Posterior cingulate gyrus (tissue), 11 donors: ENCODE data around the gene MRGPRX2.

ENCODE experiments used
- DNase-seq, 10 donors: peaks; one replicate each; pipeline versions ENCODE4 v3.0.0 to v3.0.0-alpha.2; 2020 to 2021; ENCODE audit warnings: mixed read lengths in 3 of 10
- intact Hi-C: fragments of 100-400 bp; cut with DNase I; formaldehyde crosslinking; loops from one replicate; pipeline ENCODE4 v1.15.1; 2023

Gene MRGPRX2

GRCh38 chr11:19060629-19061028 lies at the start of gene MRGPRX2:
Gene MRGPRX2, minus strand, starts transcription at chr11:19060717. Its CDS starts 4,315 bp downstream, at chr11:19056402.
- no peak for DNase-seq
- intact Hi-C loops: no loop called here

- intact Hi-C loops: no loop called here
- DNase-seq: peak in 5 of 10 donors; percentile 6 to 66 (median 19)
These were observed 49.8 kb upstream of the MRGPRX2 start for GRCh38 chr11:19110295-19110694.

DNA sequence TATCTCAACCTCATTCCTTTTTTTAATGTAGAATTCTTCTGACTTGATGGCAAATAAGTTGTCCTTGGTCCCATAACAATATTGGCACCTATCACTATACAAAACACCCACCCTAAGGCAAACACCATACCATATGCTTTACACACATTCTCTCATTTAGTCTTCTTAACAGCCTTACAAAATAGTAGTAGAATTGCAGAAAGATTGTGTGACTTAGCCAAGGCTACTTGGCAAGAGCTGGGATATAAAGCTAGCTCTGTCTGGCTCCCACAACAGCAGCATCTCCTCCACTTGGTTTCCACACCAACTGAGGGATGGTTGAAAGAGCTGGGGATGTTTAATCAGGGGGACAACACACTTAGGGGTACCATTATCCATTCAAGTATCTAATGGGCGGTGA lies 46.6 kb upstream of the MRGPRX2 start:
- no peak for DNase-seq
- intact Hi-C loops: no loop called here

GRCh38 chr11:19105011-19105410 lies 44.5 kb upstream of the MRGPRX2 start:
- no peak for DNase-seq
- intact Hi-C loops: no loop called here

GRCh38 chr11:19102521-19102900 lies 42.0 kb upstream of the MRGPRX2 start:
- DNase-seq: no peak
- intact Hi-C loops: no loop called here

GRCh38 chr11:19101796-19102520 lies 41.4 kb upstream of the MRGPRX2 start:
- intact Hi-C loops: no loop called here

DNA sequence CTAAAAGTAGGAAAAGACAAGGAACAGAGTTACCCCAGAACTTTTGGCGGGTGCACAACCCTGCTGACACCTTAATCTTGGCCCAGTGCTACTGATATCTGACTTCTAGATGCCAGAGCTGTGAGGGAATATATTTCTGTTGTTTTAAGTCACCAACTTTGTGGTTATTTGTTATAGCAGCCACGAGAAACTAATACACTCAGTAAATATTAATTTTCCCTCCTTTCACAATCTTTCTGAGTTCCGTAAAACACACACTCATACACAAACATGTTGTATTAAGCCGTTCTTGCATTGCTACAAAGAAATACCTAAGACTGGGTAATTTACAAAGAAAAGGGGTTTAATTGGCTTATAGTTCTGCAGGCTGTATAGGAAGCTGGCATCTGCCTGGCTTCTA lies 40.4 kb upstream of the MRGPRX2 start:
- intact Hi-C loops: no loop called here
- no peak for DNase-seq

More at GRCh38 chr11:19101796-19102520, 41.4 kb upstream of the MRGPRX2 start:
- DNase-seq: no peak

- intact Hi-C loops: no loop called here
- DNase-seq: peak in 1 of 10 donors; percentile 61
These were observed 38.6 kb upstream of the MRGPRX2 start for GRCh38 chr11:19099093-19099492.

DNA sequence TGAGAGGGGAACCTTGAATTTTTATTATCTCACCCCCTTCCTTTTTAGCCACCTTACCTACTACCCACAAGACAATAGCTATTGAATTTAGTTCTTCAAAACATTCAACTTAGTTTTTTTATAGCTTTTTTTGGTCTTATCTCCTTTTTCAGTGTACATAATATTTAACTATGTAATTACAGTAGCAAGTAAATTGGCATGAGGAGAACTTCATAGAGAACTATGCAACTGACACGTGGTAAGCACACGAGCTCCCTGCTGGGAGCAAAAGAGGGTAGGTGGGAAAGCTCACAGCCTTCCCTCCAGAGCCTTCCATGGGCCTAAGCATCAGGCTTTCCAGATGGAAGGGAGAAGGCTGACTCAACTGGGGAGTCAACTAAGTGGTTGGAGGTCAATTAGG lies 34.3 kb upstream of the MRGPRX2 start:
- DNase-seq: no peak
- intact Hi-C loops: no loop called here

- intact Hi-C loops: no loop called here
- no peak for DNase-seq
These were observed 33.5 kb upstream of the MRGPRX2 start for GRCh38 chr11:19093976-19094375.

- intact Hi-C loops: no loop called here
These were observed 32.3 kb upstream of the MRGPRX2 start for GRCh38 chr11:19092850-19093249.

DNA sequence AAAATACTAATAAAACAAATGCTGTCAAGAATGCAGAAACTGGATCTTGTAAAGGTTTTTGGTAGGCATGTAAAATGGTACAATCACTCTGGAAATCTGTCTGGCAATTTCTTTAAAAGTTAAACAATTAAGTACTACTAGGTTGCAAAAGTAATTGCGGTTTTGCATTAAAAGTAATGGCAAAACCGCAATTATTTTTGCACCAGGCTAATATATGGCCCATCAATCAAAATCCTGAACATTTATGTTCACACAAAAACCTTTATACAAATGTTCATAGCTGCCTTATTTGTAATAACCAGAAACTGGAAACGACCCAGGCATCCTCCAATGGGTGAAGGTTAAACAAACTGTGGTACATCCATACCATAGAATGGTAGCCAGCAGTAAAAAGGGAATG lies 31.8 kb upstream of the MRGPRX2 start:
- DNase-seq: no peak
- intact Hi-C loops: no loop called here

More at GRCh38 chr11:19092850-19093249, 32.3 kb upstream of the MRGPRX2 start:
- no peak for DNase-seq

DNA sequence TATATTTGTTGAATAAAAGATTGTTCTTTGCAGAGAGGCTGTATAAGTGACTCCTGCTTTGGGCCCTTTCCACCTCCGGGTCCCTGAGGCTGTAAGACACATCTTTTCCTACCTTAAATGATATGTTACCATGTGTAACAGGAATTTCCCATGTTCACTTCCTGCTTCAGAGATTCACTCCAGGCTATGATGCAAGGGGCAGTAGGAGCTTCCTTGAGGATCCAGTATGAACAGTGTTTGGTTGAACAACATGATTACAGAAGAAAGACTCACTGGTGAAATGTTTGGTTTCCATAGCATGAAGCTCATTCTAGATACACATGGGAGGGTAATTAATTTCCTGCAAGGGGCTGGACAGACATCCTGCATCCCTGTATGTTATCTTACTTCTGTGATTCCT lies 30.8 kb upstream of the MRGPRX2 start:
- intact Hi-C loops: no loop called here
- no peak for DNase-seq

GRCh38 chr11:19089421-19089820 lies 28.9 kb upstream of the MRGPRX2 start:
- intact Hi-C loops: loop anchor here (10.0 kb wide), 1 partner anchor 125 kb away; no protein-coding TSS in a partner anchor
- DNase-seq: no peak

- DNase-seq: no peak
- intact Hi-C loops: loop anchor here (10.0 kb wide), 1 partner anchor 126 kb away; no protein-coding TSS in a partner anchor
These were observed 28.3 kb upstream of the MRGPRX2 start for GRCh38 chr11:19088791-19089190.

- no peak for DNase-seq
- intact Hi-C loops: loop anchor here (10.0 kb wide), 1 partner anchor 127 kb away; no protein-coding TSS in a partner anchor
These were observed 27.1 kb upstream of the MRGPRX2 start for GRCh38 chr11:19087658-19088057.

DNA sequence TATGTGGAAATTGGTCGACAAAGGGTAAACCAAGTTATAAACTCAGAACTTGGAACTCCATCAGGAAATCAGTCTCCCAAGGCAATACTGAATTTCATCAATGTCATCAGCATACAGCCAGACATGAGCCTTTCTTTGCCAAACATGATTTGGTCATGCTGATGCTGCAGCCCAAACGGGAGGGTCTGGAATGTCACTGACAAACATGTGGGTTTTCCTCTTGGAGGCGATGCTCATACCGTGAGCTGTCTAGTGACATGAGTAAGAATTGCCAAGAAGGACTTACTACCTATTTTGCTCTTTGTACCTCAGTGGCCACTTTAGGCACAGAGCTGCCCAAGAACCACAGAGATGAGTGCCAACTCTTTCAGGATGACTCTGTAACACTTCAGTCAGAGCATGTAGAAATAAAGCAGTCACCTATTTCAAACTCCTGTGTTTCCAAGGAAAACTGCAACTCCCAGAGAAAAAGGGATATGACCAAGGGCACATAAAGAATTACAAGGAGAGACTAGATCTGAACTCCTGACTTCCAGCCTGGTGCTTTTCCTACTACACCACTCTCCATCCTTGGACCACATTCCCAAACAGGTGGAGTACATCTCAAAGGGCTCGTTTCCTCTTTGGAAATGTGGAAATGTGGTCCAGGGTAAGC lies 24.3 kb upstream of the MRGPRX2 start:
- intact Hi-C loops: loop anchor here (10.0 kb wide), 1 partner anchor 130 kb away; no protein-coding TSS in a partner anchor
- DNase-seq: no peak

GRCh38 chr11:19083166-19083565 lies 22.6 kb upstream of the MRGPRX2 start:
- DNase-seq: no peak
- intact Hi-C loops: loop anchor here (10.0 kb wide), 1 partner anchor 132 kb away; no protein-coding TSS in a partner anchor

DNA sequence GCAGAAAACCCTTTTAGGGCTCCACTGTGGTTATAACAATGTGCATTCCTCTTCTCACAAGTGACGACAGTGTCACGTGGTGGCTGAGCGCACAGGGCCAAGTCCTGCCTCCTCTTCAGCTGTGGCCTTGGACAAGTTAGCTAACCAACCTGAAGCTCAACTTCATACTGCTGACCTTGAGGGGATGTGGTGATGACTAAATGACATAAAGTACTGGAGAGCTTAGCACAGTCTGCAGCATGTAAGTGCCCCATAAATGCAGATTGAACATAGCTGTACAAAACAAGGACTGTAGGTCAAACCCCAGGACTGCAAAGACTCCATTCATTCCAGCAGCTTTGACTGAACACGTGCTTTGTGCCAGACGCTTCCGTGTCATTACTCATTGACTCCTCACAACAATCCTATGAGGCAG lies 20.1 kb upstream of the MRGPRX2 start:
- intact Hi-C loops: loop anchor here (10.0 kb wide), 1 partner anchor 134 kb away; no protein-coding TSS in a partner anchor
- peak in 3 of 10 donors; percentile 33 to 83 (median 41) for DNase-seq

GRCh38 chr11:19079643-19080440 lies 19.3 kb upstream of the MRGPRX2 start:
- DNase-seq: no peak
- intact Hi-C loops: loop anchor here (5.0 to 10.0 kb wide), 2 partner anchors 135 to 162 kb away; partner anchors contain the start of gene E2F8

DNA sequence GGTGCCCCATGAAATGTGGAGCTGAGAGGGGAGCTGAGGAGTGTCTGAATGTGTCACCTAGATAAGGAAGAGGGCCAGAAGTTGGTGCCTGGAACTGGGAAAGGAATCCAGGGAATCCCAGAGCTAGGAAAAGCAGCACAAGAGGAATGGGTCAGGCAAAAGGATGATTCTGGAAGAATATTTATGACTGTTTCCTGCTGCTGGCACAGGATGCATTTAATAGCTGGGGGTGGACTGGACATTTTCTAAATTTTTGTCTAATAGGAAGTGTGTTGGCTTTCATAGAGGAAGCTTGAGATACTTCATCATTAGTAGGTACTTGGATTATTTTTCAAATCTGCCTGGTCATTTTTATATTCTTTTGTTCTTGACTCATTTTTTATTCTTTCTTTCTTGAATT lies 17.4 kb upstream of the MRGPRX2 start:
- intact Hi-C loops: loop anchor here (5.0 kb wide), 1 partner anchor 164 kb away; the partner anchor contains the start of gene E2F8
- no peak for DNase-seq
